C1 segment of cervical spinal cord (tissue), 14 donors: Measurements from ENCODE around the gene PPP2R5D.

Experiments used
- DNase-seq, 14 donors: peaks; one replicate each; lab custom pipeline; 2025; lab: John Stamatoyannopoulos, UW

Gene PPP2R5D

DNA sequence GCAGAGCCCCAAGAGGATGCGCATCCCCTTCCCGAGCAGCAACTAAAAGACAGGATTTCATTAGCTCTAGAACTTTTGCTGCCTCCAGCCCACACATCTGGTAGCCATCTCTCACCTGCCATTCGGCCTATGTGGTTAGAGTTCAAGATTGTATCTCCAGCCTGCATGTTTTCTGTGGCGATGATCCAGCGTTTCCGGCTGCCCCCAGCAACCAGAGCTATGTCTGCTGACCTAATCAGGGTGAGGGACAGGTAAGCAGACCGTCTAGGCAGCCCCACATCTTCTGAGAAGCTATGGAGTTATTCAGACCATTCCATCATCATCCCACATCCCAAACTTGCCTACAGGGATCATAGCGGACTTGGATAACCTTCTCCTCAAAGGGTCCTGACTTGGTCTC, 71.6 kb downstream of the PPP2R5D start:
- DNase-seq, result no peak

DNA sequence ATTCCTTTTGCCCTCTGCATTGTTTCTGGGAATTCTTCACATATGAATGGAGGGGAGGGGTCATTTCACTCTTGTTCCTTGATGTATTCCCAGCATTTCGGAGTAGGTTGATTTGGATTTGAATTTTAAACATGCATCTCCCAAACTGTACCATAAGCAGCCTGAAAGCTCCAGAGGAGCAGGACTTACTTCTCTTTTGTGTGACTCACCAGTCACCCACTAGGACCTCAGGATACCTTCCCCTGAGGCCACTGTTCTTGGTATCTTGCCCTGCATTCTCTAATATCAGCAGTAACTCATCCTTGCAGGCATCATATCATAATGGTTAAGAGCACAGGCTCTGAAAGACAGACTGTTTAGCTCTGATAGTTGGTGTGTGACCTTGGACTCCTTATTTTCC, 74.2 kb downstream of the PPP2R5D start:
- no peak for DNase-seq

DNA sequence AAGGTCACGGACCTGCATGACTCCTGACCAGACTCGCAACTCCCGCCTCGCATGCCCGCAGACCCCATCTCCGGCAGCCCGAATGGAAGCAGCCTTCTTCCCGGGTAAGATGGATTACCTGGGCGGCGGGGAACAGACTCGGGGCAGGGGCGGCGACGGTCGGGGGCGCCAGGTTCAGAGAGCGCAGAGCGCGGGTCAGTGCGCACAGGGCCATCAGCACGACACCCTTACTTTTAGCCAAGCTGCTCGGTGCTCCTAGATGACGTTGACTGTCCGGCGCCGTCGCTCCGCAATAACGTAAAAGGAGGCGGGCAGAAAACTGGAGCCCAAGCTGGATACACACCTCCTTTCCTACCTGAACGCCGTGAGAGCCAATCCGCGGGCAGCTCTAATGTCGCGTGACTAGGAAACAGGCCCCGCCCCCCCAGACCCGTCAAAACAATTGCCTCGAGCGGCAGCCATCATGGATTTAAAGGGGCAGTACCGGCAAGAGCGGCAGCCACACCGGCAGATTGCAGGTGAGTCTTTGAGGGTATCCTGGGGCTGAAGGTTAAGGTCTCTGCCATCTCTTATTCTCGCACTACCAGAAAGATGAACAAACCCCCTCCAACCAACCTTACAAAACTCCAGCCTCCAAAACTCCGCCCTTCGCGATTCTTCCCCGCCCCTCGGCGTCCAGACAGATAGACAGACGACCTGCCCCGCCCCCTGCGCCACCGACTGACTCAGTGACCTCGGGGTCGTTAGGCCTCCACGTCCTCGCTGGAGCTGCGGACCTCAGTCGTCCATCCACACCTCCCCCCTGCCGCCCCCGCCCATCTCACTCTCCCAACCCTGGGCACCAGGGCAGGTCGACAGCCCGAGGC, 75.0 kb downstream of the PPP2R5D start, which contains the start of the genes KLC4 and MRPL2:
Gene KLC4 (plus strand): TSS at position 464 of the 866 bp plus-strand sequence. CDS start 1,705 bp downstream, outside the sequence.
Gene MRPL2 (minus strand): TSS at position 267 of the 866 bp plus-strand sequence. CDS start 53 bp downstream, at position 214.
- peak; percentile 83 to 100 (median 98) for DNase-seq

DNA sequence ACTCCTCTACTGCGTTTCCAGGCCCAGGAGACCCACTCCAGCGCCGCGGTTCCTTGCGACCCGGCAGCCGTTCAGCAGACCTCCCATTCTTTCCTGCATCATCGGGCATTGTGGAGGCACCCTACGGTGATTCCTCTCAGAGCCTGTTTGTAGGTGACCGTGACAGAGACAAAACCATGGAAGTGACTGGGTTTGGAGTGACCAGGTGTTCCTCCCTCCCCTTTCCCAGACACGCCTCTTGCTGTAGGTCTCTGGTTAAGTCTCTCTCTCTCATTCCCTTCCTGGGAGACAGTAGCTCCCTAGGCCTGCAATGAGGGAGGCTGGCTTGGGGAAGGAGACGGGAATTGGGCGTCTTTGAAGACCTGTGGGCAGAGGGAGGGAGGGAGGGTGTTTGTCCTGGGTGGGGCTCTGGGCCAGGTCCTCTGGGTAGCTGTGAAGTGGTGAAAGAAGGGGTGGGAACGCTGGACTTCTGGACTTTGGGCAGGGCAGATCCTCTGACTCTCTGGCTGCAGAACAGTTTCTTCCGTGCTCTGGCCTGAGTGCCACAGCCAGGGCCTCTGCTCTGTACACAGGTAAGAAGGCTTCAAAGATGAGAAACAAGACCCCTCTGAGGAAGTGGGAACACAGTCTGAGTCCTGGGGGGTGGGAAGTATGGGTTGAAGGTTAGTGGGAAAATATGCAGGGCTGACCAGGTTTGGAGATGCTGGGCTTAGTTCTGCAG, 75.8 kb downstream of the PPP2R5D start:
- peak in 1 of 14 donors; percentile 39 for DNase-seq

DNA sequence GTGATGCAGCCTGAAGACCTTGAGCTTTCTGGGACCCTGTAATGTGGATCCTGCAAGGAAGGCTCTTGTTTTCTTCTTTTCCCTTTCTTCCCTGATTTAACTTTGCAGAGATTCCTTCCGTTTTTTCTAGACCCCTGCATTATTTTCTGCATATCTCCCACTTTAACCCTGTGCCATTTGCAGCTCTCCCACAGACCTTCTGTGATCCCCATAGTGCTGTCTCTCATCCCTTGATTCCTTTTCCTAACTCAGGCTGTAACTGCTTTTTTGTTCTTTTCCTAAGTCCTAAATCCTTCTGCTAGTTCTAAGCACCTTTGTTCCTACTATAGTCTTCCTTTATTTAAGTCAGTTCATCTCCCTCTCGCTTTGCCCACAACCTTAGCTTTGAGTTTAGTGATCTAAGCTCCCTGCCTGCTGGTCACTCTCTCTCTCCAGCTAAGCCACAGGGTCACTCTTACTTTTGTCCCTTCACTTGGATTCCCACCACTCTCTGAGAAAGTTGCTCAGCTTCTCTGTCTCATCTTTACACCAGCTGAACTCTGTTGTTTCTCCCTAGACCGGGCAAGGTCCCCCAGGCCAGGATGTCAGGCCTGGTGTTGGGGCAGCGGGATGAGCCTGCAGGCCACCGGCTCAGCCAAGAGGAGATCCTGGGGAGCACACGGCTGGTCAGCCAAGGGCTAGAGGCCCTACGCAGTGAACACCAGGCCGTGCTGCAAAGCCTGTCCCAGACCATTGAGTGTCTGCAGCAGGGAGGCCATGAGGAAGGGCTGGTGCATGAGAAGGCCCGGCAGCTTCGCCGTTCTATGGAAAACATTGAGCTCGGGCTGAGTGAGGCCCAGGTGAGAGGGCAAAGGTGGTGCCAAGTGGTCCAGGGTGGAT, 76.6 kb downstream of the PPP2R5D start:
- DNase-seq, result no peak

DNA sequence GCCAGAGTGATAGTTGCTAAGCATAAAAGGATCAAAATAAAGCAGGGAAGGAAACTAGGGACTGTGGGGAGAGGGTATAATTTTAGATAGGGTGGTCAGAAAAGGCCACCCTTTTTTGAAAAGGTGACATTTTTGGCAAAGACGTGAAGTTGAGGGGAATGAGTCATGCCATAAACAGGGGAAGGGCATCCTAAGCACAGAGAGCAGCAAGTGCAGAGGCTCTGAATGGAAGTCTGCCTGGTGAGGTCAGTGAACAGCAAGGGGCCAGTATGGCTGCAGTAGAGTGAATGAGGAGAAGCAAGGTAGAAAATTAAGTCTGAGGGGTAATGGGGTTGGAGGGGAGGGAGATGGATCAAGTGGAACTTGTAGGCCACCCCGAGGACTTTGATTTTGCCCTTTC, 77.5 kb downstream of the PPP2R5D start:
- no peak for DNase-seq
